Effector memory CD4-positive, alpha-beta T cell (primary cell): ENCODE results near the gene LRRC9.
"Not testable (repeated sequence)": the region's sequence is repeated elsewhere in the genome, so short reads cannot be mapped to it uniquely, and the experiment has no call there.

Experiments used
- DNase-seq, 3 donors: peaks; one replicate each; pipeline ENCODE4 v3.0.0-alpha.2; 2020
- H3K27ac ChIP-seq: 2 replicates; pipeline ENCODE4 v1.7.0; 2013; ENCODE audit warnings: mild to moderate bottlenecking, low read length, moderate library complexity; ENCODE audit not compliant: insufficient read depth, poor library complexity, severe bottlenecking
- H3K27me3 ChIP-seq: replicated peaks from 2 replicates; pipeline ENCODE4 v1.7.0; 2013; ENCODE audit warnings: mild to moderate bottlenecking, low read length; ENCODE audit not compliant: insufficient read depth, control insufficient read depth, poor library complexity, severe bottlenecking
- H3K36me3 ChIP-seq: 2 replicates; pipeline ENCODE4 v1.7.0; 2013; ENCODE audit warnings: mild to moderate bottlenecking, low read length, moderate library complexity; ENCODE audit not compliant: control insufficient read depth, insufficient read depth
- H3K4me1 ChIP-seq: 2 replicates; pipeline ENCODE4 v1.7.0; 2013; ENCODE audit warnings: low read length, mild to moderate bottlenecking; ENCODE audit not compliant: control insufficient read depth, insufficient read depth, poor library complexity, severe bottlenecking
- H3K4me3 ChIP-seq: 2 replicates; pipeline ENCODE4 v1.7.0; 2013; ENCODE audit warnings: low read length, low read depth, mild to moderate bottlenecking; ENCODE audit not compliant: insufficient read depth, poor library complexity, severe bottlenecking
- H3K9me3 ChIP-seq: 2 replicates; pipeline ENCODE4 v1.7.0; 2013; ENCODE audit warnings: mild to moderate bottlenecking, low read length, moderate library complexity; ENCODE audit not compliant: control insufficient read depth

The LRRC9 gene

GRCh38 chr14:59942296-59942862 is 22.4 kb downstream of the LRRC9 start:
- H3K9me3 ChIP-seq, DNase-seq, H3K4me3 ChIP-seq, H3K27ac ChIP-seq, H3K36me3 ChIP-seq, H3K4me1 ChIP-seq, H3K27me3 ChIP-seq: not testable (repeated sequence)

- Histone ChIP-seq H3K9me3 (no peaks in the 10 kb centered on the region), H3K4me3 (no peak overlapping the region), H3K4me1 (no peaks in the 10 kb centered on the region), H3K27ac (no peak overlapping the region), H3K36me3 (no peaks in the 10 kb centered on the region), H3K27me3 (no peaks in the 10 kb centered on the region)
- no peak for DNase-seq
Measured at GRCh38 chr14:59944909-59945308, 25.0 kb downstream of the LRRC9 start.

- H3K27me3 ChIP-seq, H3K9me3 ChIP-seq, DNase-seq, H3K4me1 ChIP-seq, H3K27ac ChIP-seq, H3K36me3 ChIP-seq, H3K4me3 ChIP-seq: not testable (repeated sequence)
Measured at GRCh38 chr14:59952141-59952540, 32.2 kb downstream of the LRRC9 start.

- not testable (repeated sequence) for H3K4me3 ChIP-seq, H3K27ac ChIP-seq, H3K9me3 ChIP-seq, H3K4me1 ChIP-seq, H3K27me3 ChIP-seq, DNase-seq, H3K36me3 ChIP-seq
Measured at GRCh38 chr14:59957890-59958289, 37.9 kb downstream of the LRRC9 start.

GRCh38 chr14:59959668-59960067 is 39.7 kb downstream of the LRRC9 start:
- Histone ChIP-seq H3K27me3 (no peaks in the 10 kb centered on the region), H3K36me3 (no peaks in the 10 kb centered on the region), H3K4me3 (no peak overlapping the region), H3K4me1 (no peaks in the 10 kb centered on the region), H3K27ac (no peak overlapping the region), H3K9me3 (no peaks in the 10 kb centered on the region)
- DNase-seq, result no peak

GRCh38 chr14:59961518-59962062 is 41.6 kb downstream of the LRRC9 start:
- H3K27ac ChIP-seq, result no peak overlapping the region
- H3K27me3 ChIP-seq, result no peaks in the 10 kb centered on the region
- H3K36me3 ChIP-seq, result no peaks in the 10 kb centered on the region
- no peak overlapping the region for H3K4me3 ChIP-seq
- DNase-seq, result no peak
- H3K4me1 ChIP-seq, result no peaks in the 10 kb centered on the region
- no peaks in the 10 kb centered on the region for H3K9me3 ChIP-seq

GRCh38 chr14:59964251-59965007 is 44.5 kb downstream of the LRRC9 start:
- no peak overlapping the region for H3K4me3 ChIP-seq
- no peak for DNase-seq
- H3K4me1 ChIP-seq, result no peaks in the 10 kb centered on the region
- no peaks in the 10 kb centered on the region for H3K27me3 ChIP-seq
- H3K9me3 ChIP-seq, result no peaks in the 10 kb centered on the region
- H3K27ac ChIP-seq, result no peak overlapping the region
- no peaks in the 10 kb centered on the region for H3K36me3 ChIP-seq

- no peaks in the 10 kb centered on the region for H3K9me3 ChIP-seq
- H3K4me1 ChIP-seq, result no peaks in the 10 kb centered on the region
- H3K4me3 ChIP-seq, result no peak overlapping the region
- H3K36me3 ChIP-seq, result no peaks in the 10 kb centered on the region
- H3K27me3 ChIP-seq, result no peaks in the 10 kb centered on the region
- no peak overlapping the region for H3K27ac ChIP-seq
- DNase-seq, result no peak
Measured at GRCh38 chr14:59969319-59969718, 49.4 kb downstream of the LRRC9 start.

GRCh38 chr14:59981564-59981963 is 61.6 kb downstream of the LRRC9 start:
- Histone ChIP-seq H3K9me3 (no peaks in the 10 kb centered on the region), H3K4me1 (no peaks in the 10 kb centered on the region)

GRCh38 chr14:59983048-59983447 is 63.1 kb downstream of the LRRC9 start:
- Histone ChIP-seq H3K36me3 (no peaks in the 10 kb centered on the region), H3K27ac (no peak overlapping the region), H3K9me3 (no peaks in the 10 kb centered on the region), H3K4me3 (no peak overlapping the region), H3K4me1 (no peaks in the 10 kb centered on the region), H3K27me3 (no peaks in the 10 kb centered on the region)
- DNase-seq, result no peak

More at GRCh38 chr14:59981564-59981963, 61.6 kb downstream of the LRRC9 start:
- no peak for DNase-seq
- Histone ChIP-seq H3K27me3 (no peaks in the 10 kb centered on the region), H3K27ac (no peak overlapping the region), H3K4me3 (no peak overlapping the region), H3K36me3 (no peaks in the 10 kb centered on the region)
